SK-N-SH (cell line): Measurements from ENCODE around the gene RXFP3. TPM values are rescaled to one million over a fixed set of nuclear protein-coding genes. Genes with fewer than 3 reads are reported as not detected.

Source experiments
- CTCF ChIA-PET: fragments of 300-600, 350-600 bp; formaldehyde crosslinking; extraction: SDS; loops from one replicate; lab custom pipeline; 2021; lab: Yijun Ruan, JAX
- POLR2A ChIA-PET: fragments of 350-600 bp; sonication (Branson Sonifier 250); formaldehyde crosslinking; extraction: SDS; loops from one replicate; lab custom pipeline; 2020; ENCODE audit warnings: antibody characterized with exemption, inconsistent platforms; lab: Yijun Ruan, JAX
- DNase-seq: peaks from one replicate; pipeline ENCODE4 v3.0.0; 2012
- H2AFZ ChIP-seq: fragments of 200-600 bp; sonication (generic); 2 replicates; pipeline ENCODE4 v1.8.1; 2016; ENCODE audit warnings: antibody characterized with exemption, mild to moderate bottlenecking, low read depth
- H3F3A ChIP-seq: fragments of 200-600 bp; sonication (generic); replicated peaks from 2 replicates; pipeline ENCODE3; 2016; ENCODE audit warnings: antibody characterized with exemption, mild to moderate bottlenecking; ENCODE audit not compliant: insufficient read depth
- H3K27ac ChIP-seq, 2 experiments: fragments of 200-500 bp in 1 of 2; fragments of 200-600 bp in 1 of 2; sonication (Bioruptor generic) in 1 of 2; sonication (generic), shearing (Covaris generic) in 1 of 2; 2 replicates each; pipeline versions ENCODE4 v1.5.1 to v1.6.1; 2014 to 2016; ENCODE audit warnings: low read depth in 2 of 2, inconsistent platforms in 1 of 2, low read length in 1 of 2, mild to moderate bottlenecking in 1 of 2, mixed read lengths in 1 of 2
- H3K27me3 ChIP-seq: fragments of 200-600 bp; sonication (generic), shearing (Covaris generic); 2 replicates; pipeline ENCODE4 v1.6.1; 2016; ENCODE audit warnings: mixed run types; ENCODE audit not compliant: insufficient read depth
- H3K36me3 ChIP-seq, 2 experiments: fragments of 200-500 bp in 1 of 2; fragments of 200-600 bp in 1 of 2; sonication (Bioruptor generic) in 1 of 2; sonication (generic) in 1 of 2; replicated peaks in 1 of 2; 2 replicates each; pipeline versions ENCODE3 to v1.5.1; 2014 to 2016; ENCODE audit warnings: low read length in 1 of 2, mild to moderate bottlenecking in 1 of 2; ENCODE audit not compliant: insufficient read depth in 2 of 2, control insufficient read depth in 1 of 2
- H3K4me1 ChIP-seq, 2 experiments: fragments of 200-500 bp in 1 of 2; fragments of 200-600 bp in 1 of 2; sonication (Bioruptor generic) in 1 of 2; sonication (generic), shearing (Covaris generic) in 1 of 2; 2 replicates each; pipeline versions ENCODE4 v1.5.1 to v1.6.1; 2014 to 2016; ENCODE audit warnings: low read depth in 1 of 2, low read length in 1 of 2, mixed run types in 1 of 2; ENCODE audit not compliant: insufficient read depth in 2 of 2, control insufficient read depth in 1 of 2
- H3K4me2 ChIP-seq: fragments of 200-600 bp; sonication (generic), shearing (Covaris generic); 2 replicates; pipeline ENCODE4 v1.6.1; 2017; ENCODE audit warnings: mixed run types
- H3K4me3 ChIP-seq, 2 experiments: fragments of 200-500 bp in 1 of 2; fragments of 200-600 bp in 1 of 2; sonication (Bioruptor generic) in 1 of 2; sonication (generic), shearing (Covaris generic) in 1 of 2; 2 replicates each; pipeline versions ENCODE4 v1.5.1 to v1.8.1; 2014 to 2016; ENCODE audit warnings: low read depth in 2 of 2, inconsistent platforms in 1 of 2, low read length in 1 of 2, mild to moderate bottlenecking in 1 of 2, mixed read lengths in 1 of 2, moderate library complexity in 1 of 2
- H3K79me2 ChIP-seq: fragments of 200-600 bp; sonication (generic); 2 replicates; pipeline ENCODE4 v1.8.1; 2017; ENCODE audit warnings: mild to moderate bottlenecking; ENCODE audit not compliant: insufficient read depth
- H3K9ac ChIP-seq: fragments of 200-600 bp; sonication (generic); 2 replicates; pipeline ENCODE4 v1.6.1; 2017; ENCODE audit warnings: mixed run types
- H3K9me2 ChIP-seq: fragments of 200-600 bp; sonication (generic); 2 replicates; pipeline ENCODE4 v1.6.1; 2017; ENCODE audit warnings: mixed run types
- H3K9me3 ChIP-seq: fragments of 200-600 bp; sonication (generic); 2 replicates; pipeline ENCODE4 v1.6.1; 2017; ENCODE audit warnings: mixed run types, mild to moderate bottlenecking, moderate library complexity
- H4K20me1 ChIP-seq: fragments of 200-600 bp; sonication (generic); 2 replicates; pipeline ENCODE4 v1.6.1; 2017; ENCODE audit warnings: mild to moderate bottlenecking, mixed run types; ENCODE audit not compliant: insufficient read depth
- CHD2 ChIP-seq: fragments of 150-350 bp; IDR thresholded peaks from 2 replicates; pipeline ENCODE4 v1.6.1; 2018; ENCODE audit warnings: low read length; ENCODE audit not compliant: partially characterized antibody
- EZH2phosphoT487 ChIP-seq: fragments of 200-600 bp; sonication (generic); IDR thresholded peaks from 2 replicates; pipeline ENCODE4 v1.6.1; 2017; ENCODE audit warnings: low read depth, mixed run types, mild to moderate bottlenecking, antibody characterized with exemption, moderate library complexity, borderline replicate concordance
- FOXM1 ChIP-seq: IDR thresholded peaks from 2 replicates; pipeline ENCODE4 v1.4.0; 2012; ENCODE audit warnings: low read depth, mild to moderate bottlenecking
- GABPA ChIP-seq: IDR thresholded peaks from 2 replicates; pipeline ENCODE4 v1.4.0; 2012; ENCODE audit warnings: low read depth, mild to moderate bottlenecking
- JUND ChIP-seq: IDR thresholded peaks from 2 replicates; pipeline ENCODE4 v1.4.0; 2012
- MEF2A ChIP-seq: IDR thresholded peaks from 2 replicates; pipeline ENCODE4 v1.4.0; 2012; ENCODE audit warnings: low read depth, borderline replicate concordance
- NFIC ChIP-seq: IDR thresholded peaks from 2 replicates; pipeline ENCODE4 v1.4.0; 2012; ENCODE audit warnings: borderline replicate concordance
- POLR2AphosphoS5 ChIP-seq: IDR thresholded peaks from 2 replicates; pipeline ENCODE4 v1.6.1; 2012; ENCODE audit warnings: low read depth, low read length
- RFX5 ChIP-seq: IDR thresholded peaks from 2 replicates; pipeline ENCODE4 v1.6.1; 2012; ENCODE audit warnings: mild to moderate bottlenecking, improper control_type of control experiment, low read length
- SIN3A ChIP-seq: IDR thresholded peaks from 2 replicates; pipeline ENCODE4 v1.6.1; 2012; ENCODE audit warnings: low read depth, mild to moderate bottlenecking, low read length, moderate library complexity, borderline replicate concordance
- SMC3 ChIP-seq: IDR thresholded peaks from 2 replicates; pipeline ENCODE4 v1.6.1; 2012; ENCODE audit warnings: low read depth, low read length, improper control_type of control experiment
- TAF1 ChIP-seq: IDR thresholded peaks from 2 replicates; pipeline ENCODE4 v1.6.1; 2012; ENCODE audit warnings: low read depth, mild to moderate bottlenecking, low read length, moderate library complexity, borderline replicate concordance
- TCF12 ChIP-seq: IDR thresholded peaks from 2 replicates; pipeline ENCODE4 v1.4.0; 2012
- WGBS: methylation state at CpG from one replicate; pipeline ENCODE4 v1.1.6; 2017; ENCODE audit warnings: low lambda C conversion rate; 5-methylcytosine and 5-hydroxymethylcytosine counted together
- polyA plus RNA-seq, 3 experiments: library from polyadenylated mRNA; depleted of rRNA; stranded (reverse); fragments of >200 nt; gene quantifications; 2 replicates each; pipeline ENCODE4 v1.2.3, GENCODE V29; 2012
- TF ChIP-seq, protein P1 (sequence below): IDR thresholded peaks from 2 replicates; pipeline ENCODE4 v1.4.0; 2012; ENCODE audit warnings: low read depth
- TF ChIP-seq, protein P2 (sequence below): fragments of 150-350 bp; IDR thresholded peaks from 2 replicates; pipeline ENCODE4 v1.6.1; 2016; ENCODE audit warnings: mild to moderate bottlenecking, low read depth, low read length
- TF ChIP-seq, protein P3 (sequence below): IDR thresholded peaks from 2 replicates; pipeline ENCODE4; 2012
- TF ChIP-seq, protein P4 (sequence below): fragments of 200-600 bp; sonication (generic); IDR thresholded peaks from 2 replicates; pipeline ENCODE4 v1.6.1; 2017; ENCODE audit warnings: antibody characterized with exemption, mild to moderate bottlenecking, moderate library complexity

The RXFP3 gene
- polyA plus RNA-seq, 1 of the 3 experiments (the other 2 are of a cell fraction) = not detected

DNA sequence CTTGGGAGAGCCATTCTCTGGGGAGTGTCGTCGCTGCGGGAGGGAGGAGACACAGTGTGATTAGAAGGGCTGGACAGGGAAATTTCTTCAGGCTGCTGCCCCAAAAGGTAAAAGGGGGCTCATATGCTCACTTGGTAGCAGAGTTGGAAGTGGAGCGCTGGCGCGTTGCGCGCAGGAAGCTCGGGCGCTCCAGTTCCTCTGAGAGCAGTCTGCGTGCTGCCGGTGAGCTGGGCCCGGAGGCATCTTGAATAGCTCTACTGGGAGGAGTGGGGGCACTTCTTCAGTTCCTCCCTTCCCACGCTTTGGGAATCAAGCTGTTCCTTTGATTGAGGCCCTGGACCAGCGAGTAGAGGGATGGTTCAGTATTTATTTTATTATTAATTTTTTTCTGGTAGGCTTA lies 2.7 kb downstream of the RXFP3 start:
- H3K27me3 ChIP-seq = peaks cover 53% of the 10 kb centered on the region
- H3K9me2 ChIP-seq = no peaks in the 10 kb centered on the region
- ChIA-PET CTCF (interaction anchor here (2.5 kb wide), 1 partner anchor 503 kb away, joined by 8 read pairs; no protein-coding TSS in a partner anchor), POLR2A (no interaction called here)
- no peak for DNase-seq
- H3K4me3 ChIP-seq = no peak overlapping the region
- peaks cover 0 to 6% of the 10 kb centered on the region in 2 experiments; a peak in 1 of 4 replicates for H3K4me1 ChIP-seq
- no peak overlapping the region for H2AFZ ChIP-seq
- H3K9me3 ChIP-seq = no peaks in the 10 kb centered on the region
- 0 out of 2 replicates have a peak, but pooled peaks cover 4% of the 10 kb centered on the region for H4K20me1 ChIP-seq
- H3K36me3 ChIP-seq = no peaks in the 10 kb centered on the region
- no peaks in the 10 kb centered on the region for H3K79me2 ChIP-seq
- no peak overlapping the region for H3K27ac ChIP-seq
- H3K4me2 ChIP-seq = no peak overlapping the region
- TF ChIP-seq SMC3 (no peak), MEF2A (no peak), SIN3A (no peak), RFX5 (no peak), CHD2 (no peak), TAF1 (no peak), NFIC (no peak), JUND (no peak), EZH2phosphoT487 (no peak), GABPA (no peak), POLR2AphosphoS5 (no peak), FOXM1 (no peak), TCF12 (no peak)
- TF ChIP-seq, protein P1, sequence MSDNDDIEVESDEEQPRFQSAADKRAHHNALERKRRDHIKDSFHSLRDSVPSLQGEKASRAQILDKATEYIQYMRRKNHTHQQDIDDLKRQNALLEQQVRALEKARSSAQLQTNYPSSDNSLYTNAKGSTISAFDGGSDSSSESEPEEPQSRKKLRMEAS = no peak
- TF ChIP-seq, protein P2, sequence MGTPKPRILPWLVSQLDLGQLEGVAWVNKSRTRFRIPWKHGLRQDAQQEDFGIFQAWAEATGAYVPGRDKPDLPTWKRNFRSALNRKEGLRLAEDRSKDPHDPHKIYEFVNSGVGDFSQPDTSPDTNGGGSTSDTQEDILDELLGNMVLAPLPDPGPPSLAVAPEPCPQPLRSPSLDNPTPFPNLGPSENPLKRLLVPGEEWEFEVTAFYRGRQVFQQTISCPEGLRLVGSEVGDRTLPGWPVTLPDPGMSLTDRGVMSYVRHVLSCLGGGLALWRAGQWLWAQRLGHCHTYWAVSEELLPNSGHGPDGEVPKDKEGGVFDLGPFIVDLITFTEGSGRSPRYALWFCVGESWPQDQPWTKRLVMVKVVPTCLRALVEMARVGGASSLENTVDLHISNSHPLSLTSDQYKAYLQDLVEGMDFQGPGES = no peak
- TF ChIP-seq, protein P3, sequence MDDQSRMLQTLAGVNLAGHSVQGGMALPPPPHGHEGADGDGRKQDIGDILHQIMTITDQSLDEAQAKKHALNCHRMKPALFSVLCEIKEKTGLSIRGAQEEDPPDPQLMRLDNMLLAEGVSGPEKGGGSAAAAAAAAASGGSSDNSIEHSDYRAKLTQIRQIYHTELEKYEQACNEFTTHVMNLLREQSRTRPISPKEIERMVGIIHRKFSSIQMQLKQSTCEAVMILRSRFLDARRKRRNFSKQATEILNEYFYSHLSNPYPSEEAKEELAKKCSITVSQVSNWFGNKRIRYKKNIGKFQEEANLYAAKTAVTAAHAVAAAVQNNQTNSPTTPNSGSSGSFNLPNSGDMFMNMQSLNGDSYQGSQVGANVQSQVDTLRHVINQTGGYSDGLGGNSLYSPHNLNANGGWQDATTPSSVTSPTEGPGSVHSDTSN = no peak
- TF ChIP-seq, protein P4, sequence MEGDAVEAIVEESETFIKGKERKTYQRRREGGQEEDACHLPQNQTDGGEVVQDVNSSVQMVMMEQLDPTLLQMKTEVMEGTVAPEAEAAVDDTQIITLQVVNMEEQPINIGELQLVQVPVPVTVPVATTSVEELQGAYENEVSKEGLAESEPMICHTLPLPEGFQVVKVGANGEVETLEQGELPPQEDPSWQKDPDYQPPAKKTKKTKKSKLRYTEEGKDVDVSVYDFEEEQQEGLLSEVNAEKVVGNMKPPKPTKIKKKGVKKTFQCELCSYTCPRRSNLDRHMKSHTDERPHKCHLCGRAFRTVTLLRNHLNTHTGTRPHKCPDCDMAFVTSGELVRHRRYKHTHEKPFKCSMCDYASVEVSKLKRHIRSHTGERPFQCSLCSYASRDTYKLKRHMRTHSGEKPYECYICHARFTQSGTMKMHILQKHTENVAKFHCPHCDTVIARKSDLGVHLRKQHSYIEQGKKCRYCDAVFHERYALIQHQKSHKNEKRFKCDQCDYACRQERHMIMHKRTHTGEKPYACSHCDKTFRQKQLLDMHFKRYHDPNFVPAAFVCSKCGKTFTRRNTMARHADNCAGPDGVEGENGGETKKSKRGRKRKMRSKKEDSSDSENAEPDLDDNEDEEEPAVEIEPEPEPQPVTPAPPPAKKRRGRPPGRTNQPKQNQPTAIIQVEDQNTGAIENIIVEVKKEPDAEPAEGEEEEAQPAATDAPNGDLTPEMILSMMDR = no peak
- 62% methylated on average over 15 of the region's 15 CpGs for WGBS
- H3K9ac ChIP-seq = no peak overlapping the region
- H3F3A ChIP-seq = no peaks in the 10 kb centered on the region
